ENCODE data around the gene ATP13A1. TPM values are rescaled to one million over a fixed set of nuclear protein-coding genes. Genes with fewer than 3 reads are reported as not detected.

The ATP13A1 gene
- total and polyA plus RNA-seq, 7 experiments from 2014 or later = 22.2 to 138 (median 97.7) TPM

DNA sequence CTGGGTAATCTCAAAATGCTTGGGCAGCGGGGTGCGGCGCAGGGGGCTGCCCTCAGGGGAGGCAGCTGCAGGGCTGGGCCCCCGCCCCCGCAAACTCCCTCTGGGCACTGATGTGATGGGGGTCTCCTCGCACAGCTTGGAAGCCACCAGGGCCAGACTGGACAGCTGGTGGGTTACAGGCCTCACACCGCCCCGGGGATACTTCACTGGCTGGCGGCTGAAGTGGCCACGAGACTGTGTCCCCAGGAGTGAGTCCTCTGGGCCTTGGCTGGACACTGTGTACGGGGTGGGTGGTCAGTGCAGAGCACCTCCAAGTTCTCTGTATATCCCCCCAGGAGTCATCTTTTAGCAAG is 33.4 kb downstream of the ATP13A1 start:
- intact Hi-C loops (cut with micrococcal nuclease) = no loop called here
- peaks cover 21 to 32% (median 30%) of the 10 kb centered on the region in 7 donors for H3K4me1 Mint-ChIP-seq
- H3K27ac Mint-ChIP-seq = peak overlapping the region in 5 of 9 donors; percentile 19 to 65 (median 39)
- DNase-seq (no peak), ATAC-seq (no peak)
- no peaks in the 10 kb centered on the region for H3K27me3 Mint-ChIP-seq
- CTCF ChIA-PET = no interaction called here
- no peak overlapping the region for H3K27ac ChIP-seq (ENCODE audit: low read depth, low read length)
- H3K9me3 ChIP-seq (ENCODE audit: control insufficient read depth in 2 of 3, low read length in 3 of 3) = no peaks in the 10 kb centered on the region
- peaks cover 9 to 46% (median 19%) of the 10 kb centered on the region in 5 donors for H3K36me3 Mint-ChIP-seq
- H3K4me1 ChIP-seq (ENCODE audit: control insufficient read depth in 2 of 2, insufficient read depth in 2 of 2, low read length in 2 of 2) = peaks cover 6 to 18% of the 10 kb centered on the region in 2 donors
- no peaks in the 10 kb centered on the region for H3K9me3 Mint-ChIP-seq
- no peak overlapping the region for H3K4me3 ChIP-seq (ENCODE audit: low read length)
- peaks cover 17 to 50% (median 18%) of the 10 kb centered on the region in 3 experiments for H3K36me3 ChIP-seq (ENCODE audit: control insufficient read depth in 2 of 3, insufficient read depth in 3 of 3, low read length in 3 of 3)
- H3K27me3 ChIP-seq (ENCODE audit: control insufficient read depth in 2 of 2, insufficient read depth in 2 of 2, low read length in 2 of 2) = no peaks in the 10 kb centered on the region
- POLR2A ChIA-PET = interaction anchor here (2.1 to 2.2 kb wide), 2 partner anchors 24 to 76 kb away, joined by 7 to 12 read pairs; no protein-coding TSS in a partner anchor
- H3K4me3 Mint-ChIP-seq = peak overlapping the region in 3 of 10 donors; percentile 27 to 68 (median 58)

DNA sequence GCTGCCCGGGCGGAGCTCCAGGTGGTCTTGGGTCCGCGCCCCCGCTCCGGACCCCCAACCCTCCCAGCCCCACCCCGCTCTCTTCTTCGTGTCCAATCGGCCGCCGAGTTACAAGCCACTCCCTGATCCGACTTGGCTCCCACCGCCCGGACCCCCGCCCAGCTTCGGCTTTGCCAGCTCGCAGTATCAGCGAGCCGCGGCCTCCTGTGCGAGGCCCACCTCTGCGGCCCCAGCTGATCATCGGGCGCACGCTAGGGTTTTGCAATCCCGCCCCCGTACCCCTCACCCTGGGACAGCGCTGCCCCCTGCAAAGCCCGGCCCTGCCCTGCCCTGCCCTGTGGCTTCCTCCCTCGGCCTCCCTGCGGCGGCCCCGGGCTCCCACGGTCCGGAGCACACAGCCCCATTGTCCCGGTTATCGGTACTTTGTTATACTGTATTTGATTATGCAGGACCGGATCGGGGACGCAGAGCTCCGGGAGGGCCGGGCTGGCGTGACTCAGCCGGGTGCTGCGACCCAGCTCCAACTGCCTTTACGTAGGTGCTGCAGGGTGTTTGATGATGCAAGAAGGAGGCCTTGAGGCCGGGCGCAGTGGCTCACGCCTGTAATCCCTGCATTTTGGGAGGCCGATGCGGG is 34.9 kb downstream of the ATP13A1 start:
- peaks cover 22 to 34% (median 27%) of the 10 kb centered on the region in 7 donors for H3K4me1 Mint-ChIP-seq
- Histone ChIP-seq H3K4me1 (ENCODE audit: control insufficient read depth in 2 of 2, insufficient read depth in 2 of 2, low read length in 2 of 2) (peaks cover 6 to 18% of the 10 kb centered on the region in 2 donors), H3K27ac (ENCODE audit: low read depth, low read length) (peak overlapping the region; percentile 92), H3K36me3 (ENCODE audit: control insufficient read depth in 2 of 3, insufficient read depth in 3 of 3, low read length in 3 of 3) (peaks cover 4 to 47% (median 4%) of the 10 kb centered on the region in 3 experiments), H3K27me3 (ENCODE audit: control insufficient read depth in 2 of 2, insufficient read depth in 2 of 2, low read length in 2 of 2) (no peaks in the 10 kb centered on the region), H3K9me3 (ENCODE audit: control insufficient read depth in 2 of 3, low read length in 3 of 3) (no peaks in the 10 kb centered on the region), H3K4me3 (ENCODE audit: low read length) (peak overlapping the region; percentile 37)
- no peaks in the 10 kb centered on the region for H3K27me3 Mint-ChIP-seq
- ChIA-PET POLR2A (interaction anchor here (0.6 to 2.2 kb wide), 19 partner anchors 8 to 193 kb away, joined by 3 to 20 read pairs (median 5); partner anchors contain the start of genes ATP13A1, GMIP, NDUFA13 and TSSK6), CTCF (interaction anchor here (0.6 kb wide), 1 partner anchor 73 kb away, joined by 3 read pairs; no protein-coding TSS in a partner anchor)
- peak overlapping the region; percentile 71 to 100 (median 90) for H3K4me3 Mint-ChIP-seq
- peak overlapping the region; percentile 72 to 93 (median 83) for H3K27ac Mint-ChIP-seq
- DNase-seq (peak in 4 of 9 donors; percentile 33 to 50 (median 37)), ATAC-seq (peak; percentile 28)
- H3K36me3 Mint-ChIP-seq = peaks cover 5 to 41% (median 17%) of the 10 kb centered on the region in 5 donors
- no peaks in the 10 kb centered on the region for H3K9me3 Mint-ChIP-seq
- intact Hi-C loops (cut with micrococcal nuclease) = loop anchor here (1.0 to 10.0 kb wide), 10 partner anchors 10 to 434 kb away; partner anchors contain the start of genes GMIP (in 2 of the 2), ATP13A1 (in 1 of the 2), BORCS8 (in 1 of the 2) and PBX4 (in 1 of the 2)

GRCh38 chr19:19627621-19628500 is 35.6 kb downstream of the ATP13A1 start, which contains the start of gene LPAR2:
TSS of gene LPAR2 (minus strand) at chr19:19628220. CDS start at chr19:19627275, 945 bp downstream.
- Mint-ChIP-seq H3K9me3 (no peaks in the 10 kb centered on the region), H3K27me3 (no peaks in the 10 kb centered on the region), H3K36me3 (peaks cover 0 to 36% (median 13%) of the 10 kb centered on the region in 5 donors), H3K4me3 (peak within 1 kb of the TSS; percentile 91 to 100 (median 96)), H3K27ac (peak within 1 kb of the TSS; percentile 86 to 98 (median 95)), H3K4me1 (peaks cover 17 to 32% (median 27%) of the 10 kb centered on the region in 7 donors)
- CTCF ChIA-PET = interaction anchor here (0.6 to 1.4 kb wide), 3 partner anchors 28 to 95 kb away, joined by 3 to 5 read pairs (median 3); no protein-coding TSS in a partner anchor
- POLR2A ChIA-PET = interaction anchor here (0.5 to 2.6 kb wide), 28 partner anchors 7 to 273 kb away, joined by 3 to 20 read pairs (median 4); partner anchors contain the start of genes ATP13A1, NDUFA13, TSSK6 and ZNF101
- DNase-seq (peak; percentile 73 to 90 (median 82)), ATAC-seq (peak; percentile 95)
- Histone ChIP-seq H3K4me3 (ENCODE audit: low read length) (peak within 1 kb of the TSS; percentile 79), H3K27ac (ENCODE audit: low read depth, low read length) (peak within 1 kb of the TSS; percentile 92), H3K27me3 (ENCODE audit: control insufficient read depth in 2 of 2, insufficient read depth in 2 of 2, low read length in 2 of 2) (no peaks in the 10 kb centered on the region), H3K9me3 (ENCODE audit: control insufficient read depth in 2 of 3, low read length in 3 of 3) (no peaks in the 10 kb centered on the region), H3K36me3 (ENCODE audit: control insufficient read depth in 2 of 3, insufficient read depth in 3 of 3, low read length in 3 of 3) (peaks cover 0 to 44% (median 0%) of the 10 kb centered on the region in 3 experiments), H3K4me1 (ENCODE audit: control insufficient read depth in 2 of 2, insufficient read depth in 2 of 2, low read length in 2 of 2) (peaks cover 6 to 18% of the 10 kb centered on the region in 2 donors)
- intact Hi-C loops (cut with micrococcal nuclease) = loop anchor here (1.0 to 10.0 kb wide), 10 partner anchors 10 to 433 kb away; partner anchors contain the start of genes GMIP (in 2 of the 2), PBX4 (in 2 of the 2), ATP13A1 (in 1 of the 2) and BORCS8 (in 1 of the 2)

GRCh38 chr19:19626516-19627472 is 36.7 kb downstream of the ATP13A1 start:
- Histone ChIP-seq H3K4me1 (ENCODE audit: control insufficient read depth in 2 of 2, insufficient read depth in 2 of 2, low read length in 2 of 2) (peaks cover 6 to 18% of the 10 kb centered on the region in 2 donors), H3K9me3 (ENCODE audit: control insufficient read depth in 2 of 3, low read length in 3 of 3) (no peaks in the 10 kb centered on the region), H3K36me3 (ENCODE audit: control insufficient read depth in 2 of 3, insufficient read depth in 3 of 3, low read length in 3 of 3) (peaks cover 0 to 35% (median 0%) of the 10 kb centered on the region in 3 experiments), H3K27ac (ENCODE audit: low read depth, low read length) (peak overlapping the region; percentile 92), H3K4me3 (ENCODE audit: low read length) (peak overlapping the region; percentile 79), H3K27me3 (ENCODE audit: control insufficient read depth in 2 of 2, insufficient read depth in 2 of 2, low read length in 2 of 2) (no peaks in the 10 kb centered on the region)
- Mint-ChIP-seq H3K36me3 (peaks cover 0 to 36% (median 12%) of the 10 kb centered on the region in 5 donors), H3K4me1 (peaks cover 17 to 32% (median 27%) of the 10 kb centered on the region in 7 donors), H3K4me3 (peak overlapping the region; percentile 91 to 100 (median 96)), H3K27me3 (no peaks in the 10 kb centered on the region), H3K27ac (peak overlapping the region; percentile 86 to 98 (median 95)), H3K9me3 (no peaks in the 10 kb centered on the region)
- no peak for ATAC-seq
- intact Hi-C loops (cut with micrococcal nuclease) = loop anchor here (1.0 to 10.0 kb wide), 5 partner anchors 8 to 432 kb away; partner anchors contain the start of genes BORCS8 (in 1 of the 2), PBX4 (in 1 of the 2) and RFXANK (in 1 of the 2)
- ChIA-PET CTCF (interaction anchor here (0.5 to 1.4 kb wide), 4 partner anchors 7 to 94 kb away, joined by 3 to 5 read pairs (median 4); no protein-coding TSS in a partner anchor), POLR2A (interaction anchor here (0.6 to 2.6 kb wide), 17 partner anchors 9 to 330 kb away, joined by 3 to 20 read pairs (median 4); partner anchors contain the start of genes ATP13A1, ZNF101, ZNF506 and ZNF93)
- DNase-seq = no peak

DNA sequence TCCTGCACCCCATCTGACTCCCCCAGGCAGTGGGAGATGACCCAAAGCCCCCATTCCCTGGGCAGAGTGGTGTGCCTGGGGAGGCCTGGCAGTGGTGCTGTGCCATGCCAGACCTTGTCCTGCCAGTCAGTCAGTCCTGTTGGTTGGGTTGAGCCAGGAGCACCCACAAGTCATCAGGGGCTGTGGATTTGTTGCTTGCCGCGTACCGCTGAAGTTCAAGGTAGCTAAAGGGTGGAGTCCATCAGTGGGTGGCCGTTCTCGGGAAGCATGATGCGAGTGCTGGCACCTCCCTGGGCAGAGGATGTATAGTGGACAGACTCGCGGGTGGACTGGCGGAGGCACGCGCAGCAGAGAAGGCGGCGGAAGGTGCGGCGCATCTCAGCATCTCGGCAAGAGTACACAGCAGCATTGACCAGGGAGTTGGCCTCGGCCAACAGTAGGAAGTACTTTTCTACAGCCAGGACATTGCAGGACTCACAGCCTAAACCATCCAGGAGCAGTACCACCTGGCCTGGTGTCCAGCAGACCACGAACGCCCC is 39.4 kb downstream of the ATP13A1 start:
- Histone ChIP-seq H3K9me3 (ENCODE audit: control insufficient read depth in 2 of 3, low read length in 3 of 3) (no peaks in the 10 kb centered on the region), H3K4me3 (ENCODE audit: low read length) (no peak overlapping the region), H3K27me3 (ENCODE audit: control insufficient read depth in 2 of 2, insufficient read depth in 2 of 2, low read length in 2 of 2) (no peaks in the 10 kb centered on the region), H3K4me1 (ENCODE audit: control insufficient read depth in 2 of 2, insufficient read depth in 2 of 2, low read length in 2 of 2) (peaks cover 8 to 22% of the 10 kb centered on the region in 2 donors), H3K36me3 (ENCODE audit: control insufficient read depth in 2 of 3, insufficient read depth in 3 of 3, low read length in 3 of 3) (peaks cover 0 to 19% (median 0%) of the 10 kb centered on the region in 3 experiments), H3K27ac (ENCODE audit: low read depth, low read length) (no peak overlapping the region)
- Mint-ChIP-seq H3K27ac (peak overlapping the region in 8 of 9 donors; percentile 22 to 74 (median 48)), H3K27me3 (no peaks in the 10 kb centered on the region), H3K36me3 (peaks cover 0 to 24% (median 13%) of the 10 kb centered on the region in 5 donors), H3K4me1 (peaks cover 20 to 41% (median 32%) of the 10 kb centered on the region in 7 donors), H3K4me3 (peak overlapping the region in 3 of 10 donors; percentile 19 to 27 (median 20)), H3K9me3 (no peaks in the 10 kb centered on the region)
- DNase-seq (no peak), ATAC-seq (no peak)
- ChIA-PET POLR2A (interaction anchor here (0.7 to 0.9 kb wide), 2 partner anchors 16 to 18 kb away, joined by 3 read pairs; no protein-coding TSS in a partner anchor), CTCF (interaction anchor here (0.7 kb wide), 1 partner anchor 249 kb away, joined by 4 read pairs; no protein-coding TSS in a partner anchor)
- intact Hi-C loops (cut with micrococcal nuclease) = loop anchor here in 1 of 2 donors (10.0 kb wide), 1 partner anchor 429 kb away; the partner anchor contains the start of genes BORCS8 and RFXANK

Measured in naive thymus-derived CD4-positive, alpha-beta T cell (primary cell).